ENCODE measurements around the gene ATP6V0B. TPM values are rescaled to one million over a fixed set of nuclear protein-coding genes. Genes with fewer than 3 reads are reported as not detected.

The ATP6V0B gene
- total and polyA plus RNA-seq, 9 of the 15 experiments (the other 6 are each of a cell fraction or from before 2014, with no cell fraction given) = 137 to 328 (median 220) TPM

- TF ChIP-seq, protein P1, sequence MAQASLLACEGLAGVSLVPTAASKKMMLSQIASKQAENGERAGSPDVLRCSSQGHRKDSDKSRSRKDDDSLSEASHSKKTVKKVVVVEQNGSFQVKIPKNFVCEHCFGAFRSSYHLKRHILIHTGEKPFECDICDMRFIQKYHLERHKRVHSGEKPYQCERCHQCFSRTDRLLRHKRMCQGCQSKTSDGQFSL (CRISPR knock-in tag; IDR thresholded peaks at IDR 0.05) = peak; percentile 61; the same call in 1 of the 2 replicates
- TF ChIP-seq, protein P1 (tag; IDR thresholded peaks at IDR 0.05) = no peak
- TF ChIP-seq GATA2 (CRISPR knock-in tag; IDR thresholded peaks at IDR 0.05) (no peak), ZNF830 (CRISPR knock-in tag; IDR thresholded peaks at IDR 0.05) (no peak), FIP1L1 (IDR thresholded peaks at IDR 0.05; ENCODE audit: low read depth, low read length, poor library complexity, severe bottlenecking) (no peak), TBL1XR1 (IDR thresholded peaks at IDR 0.05; ENCODE audit: low read length in 2 of 2) (no peak), FOXK2 (conservative IDR thresholded peaks at IDR 0.05 in 1 of 2, IDR thresholded peaks at IDR 0.05 in 1 of 2; ENCODE audit: low read depth in 2 of 2) (0 out of 4 replicates have a peak, but pooled peaks of 1 of the 2 experiments have one; percentile 50), HIVEP1 (CRISPR knock-in tag; IDR thresholded peaks at IDR 0.05) (no peak), NFXL1 (CRISPR knock-in tag; IDR thresholded peaks at IDR 0.05) (no peak), CHD4 (IDR thresholded peaks at IDR 0.05; ENCODE audit: insufficient read depth, insufficient replicate concordance, low read depth, low read length, poor library complexity, severe bottlenecking) (no peak), VEZF1 (CRISPR knock-in tag; IDR thresholded peaks at IDR 0.05) (peak; percentile 81), RERE (CRISPR knock-in tag; IDR thresholded peaks at IDR 0.05; ENCODE audit: borderline replicate concordance) (no peak), ERF (CRISPR knock-in tag; IDR thresholded peaks at IDR 0.05) (no peak; the same call in 1 of the 2 replicates), HMG20A (CRISPR knock-in tag; conservative IDR thresholded peaks at IDR 0.05) (no peak), ZKSCAN3 (CRISPR knock-in tag; IDR thresholded peaks at IDR 0.05) (no peak), DIDO1 (tag; IDR thresholded peaks at IDR 0.05; ENCODE audit: low read depth) (peak; percentile 9; the same call in 1 of the 2 replicates)
- TF ChIP-seq, protein P2, sequence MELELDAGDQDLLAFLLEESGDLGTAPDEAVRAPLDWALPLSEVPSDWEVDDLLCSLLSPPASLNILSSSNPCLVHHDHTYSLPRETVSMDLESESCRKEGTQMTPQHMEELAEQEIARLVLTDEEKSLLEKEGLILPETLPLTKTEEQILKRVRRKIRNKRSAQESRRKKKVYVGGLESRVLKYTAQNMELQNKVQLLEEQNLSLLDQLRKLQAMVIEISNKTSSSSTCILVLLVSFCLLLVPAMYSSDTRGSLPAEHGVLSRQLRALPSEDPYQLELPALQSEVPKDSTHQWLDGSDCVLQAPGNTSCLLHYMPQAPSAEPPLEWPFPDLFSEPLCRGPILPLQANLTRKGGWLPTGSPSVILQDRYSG (tag; conservative IDR thresholded peaks at IDR 0.05; ENCODE audit: low read depth) = no peak
These were observed 16.9 kb downstream of the ATP6V0B start, which contains the start of gene CCDC24 (continued) for GRCh38 chr1:43991476-43992231.

All from K562 (cell line).